ENCODE data around the gene PTPDC1.
"Not testable (repeated sequence)": the region's sequence is repeated elsewhere in the genome, so short reads cannot be mapped to it uniquely, and the experiment has no call there.

The PTPDC1 gene

GRCh38 chr9:94101162-94101853 is 17.0 kb downstream of the PTPDC1 start:
- no peak for DNase-seq (ENCODE audit: low read depth)
- no peak overlapping the region for H3K4me3 ChIP-seq (ENCODE audit: control insufficient read depth, low read depth, low read length)
- no peak for TF ChIP-seq CTCF (IDR thresholded peaks at IDR 0.05; ENCODE audit: control insufficient read depth, insufficient read depth, low read depth, low read length, missing control alignments)

GRCh38 chr9:94108584-94108983 is 24.3 kb downstream of the PTPDC1 start:
- no peak overlapping the region for H3K4me3 ChIP-seq (ENCODE audit: control insufficient read depth, low read depth, low read length)
- no peak for DNase-seq (ENCODE audit: low read depth)
- TF ChIP-seq CTCF (IDR thresholded peaks at IDR 0.05; ENCODE audit: control insufficient read depth, insufficient read depth, low read depth, low read length, missing control alignments): no peak

- TF ChIP-seq CTCF (IDR thresholded peaks at IDR 0.05; ENCODE audit: control insufficient read depth, insufficient read depth, low read depth, low read length, missing control alignments): no peak
- H3K4me3 ChIP-seq (ENCODE audit: control insufficient read depth, low read depth, low read length): no peak overlapping the region
- DNase-seq (ENCODE audit: low read depth): peak; percentile 83
These were observed 26.6 kb downstream of the PTPDC1 start for GRCh38 chr9:94110821-94111252.

GRCh38 chr9:94111446-94111845 is 27.2 kb downstream of the PTPDC1 start:
- no peak for DNase-seq (ENCODE audit: low read depth)

GRCh38 chr9:94112716-94113465 is 28.6 kb downstream of the PTPDC1 start:
- TF ChIP-seq CTCF (IDR thresholded peaks at IDR 0.05; ENCODE audit: control insufficient read depth, insufficient read depth, low read depth, low read length, missing control alignments): no peak
- DNase-seq (ENCODE audit: low read depth): no peak
- no peak overlapping the region for H3K4me3 ChIP-seq (ENCODE audit: control insufficient read depth, low read depth, low read length)

More at GRCh38 chr9:94111446-94111845, 27.2 kb downstream of the PTPDC1 start:
- TF ChIP-seq CTCF (IDR thresholded peaks at IDR 0.05; ENCODE audit: control insufficient read depth, insufficient read depth, low read depth, low read length, missing control alignments): no peak
- no peak overlapping the region for H3K4me3 ChIP-seq (ENCODE audit: control insufficient read depth, low read depth, low read length)

- H3K4me3 ChIP-seq (ENCODE audit: control insufficient read depth, low read depth, low read length); DNase-seq (ENCODE audit: low read depth): not testable (repeated sequence)
These were observed 35.8 kb downstream of the PTPDC1 start for GRCh38 chr9:94120088-94120487.

GRCh38 chr9:94120854-94121376 is 36.7 kb downstream of the PTPDC1 start:
- H3K4me3 ChIP-seq (ENCODE audit: control insufficient read depth, low read depth, low read length): no peak overlapping the region
- DNase-seq (ENCODE audit: low read depth): no peak
- TF ChIP-seq CTCF (IDR thresholded peaks at IDR 0.05; ENCODE audit: control insufficient read depth, insufficient read depth, low read depth, low read length, missing control alignments): no peak

All from AG09309 (cell line).